Mesendoderm (in vitro differentiated cells): ENCODE measurements around the gene PURB.

Experiments
- DNase-seq: peaks from one replicate; pipeline ENCODE4 v3.0.0; 2013
- H2AK5ac ChIP-seq: 2 replicates; pipeline ENCODE4 v1.6.1; 2013; ENCODE audit warnings: low read length, inconsistent platforms
- H2BK120ac ChIP-seq: 2 replicates; pipeline ENCODE4 v1.6.1; 2013; ENCODE audit warnings: low read depth, mild to moderate bottlenecking, low read length, moderate library complexity, mixed read lengths
- H2BK15ac ChIP-seq: replicated peaks from 2 replicates; pipeline ENCODE4 v1.6.1; 2013; ENCODE audit warnings: low read depth, mild to moderate bottlenecking, moderate library complexity
- H2BK5ac ChIP-seq: 2 replicates; pipeline ENCODE4 v1.6.1; 2013; ENCODE audit warnings: low read length, inconsistent platforms
- H3K18ac ChIP-seq: 2 replicates; pipeline ENCODE4 v1.6.1; 2013; ENCODE audit warnings: mild to moderate bottlenecking, low read length, mixed read lengths
- H3K23ac ChIP-seq: one replicate; pipeline ENCODE4 v1.6.1; 2013; ENCODE audit warnings: low read length
- H3K27ac ChIP-seq: 2 replicates; pipeline ENCODE4 v1.5.1; 2013; ENCODE audit warnings: low read depth, mild to moderate bottlenecking, inconsistent platforms, low read length, moderate library complexity
- H3K27me3 ChIP-seq: 2 replicates; pipeline ENCODE4 v1.6.1; 2013; ENCODE audit warnings: low read length, control low read depth, mild to moderate bottlenecking, inconsistent platforms; ENCODE audit not compliant: insufficient read depth, poor library complexity
- H3K36me3 ChIP-seq: 2 replicates; pipeline ENCODE4 v1.6.1; 2013; ENCODE audit warnings: low read length, inconsistent platforms; ENCODE audit not compliant: control insufficient read depth, insufficient read depth
- H3K4ac ChIP-seq: one replicate; pipeline ENCODE4 v1.6.1; 2013; ENCODE audit warnings: low read depth, mild to moderate bottlenecking, low read length, moderate library complexity
- H3K4me1 ChIP-seq: 2 replicates; pipeline ENCODE4 v1.6.1; 2013; ENCODE audit warnings: low read depth, low read length, inconsistent platforms; ENCODE audit not compliant: control insufficient read depth
- H3K4me2 ChIP-seq: 2 replicates; pipeline ENCODE4 v1.6.1; 2013; ENCODE audit warnings: low read length
- H3K4me3 ChIP-seq: 2 replicates; pipeline ENCODE4 v1.5.1; 2013; ENCODE audit warnings: mild to moderate bottlenecking, low read length
- H3K56ac ChIP-seq: one replicate; pipeline ENCODE4 v1.6.1; 2013; ENCODE audit warnings: low read length
- H3K79me1 ChIP-seq: 2 replicates; pipeline ENCODE4 v1.6.1; 2013; ENCODE audit warnings: low read length, inconsistent platforms
- H3K79me2 ChIP-seq: 2 replicates; pipeline ENCODE4 v1.6.1; 2013; ENCODE audit warnings: mild to moderate bottlenecking, low read length; ENCODE audit not compliant: control insufficient read depth, insufficient read depth
- H3K9ac ChIP-seq: 2 replicates; pipeline ENCODE4 v1.6.1; 2013; ENCODE audit warnings: low read length, inconsistent platforms
- H4K5ac ChIP-seq: one replicate; pipeline ENCODE4 v1.6.1; 2013; ENCODE audit warnings: low read length
- H4K8ac ChIP-seq: one replicate; pipeline ENCODE4 v1.6.1; 2013; ENCODE audit warnings: low read depth, mild to moderate bottlenecking, control low read depth, low read length, moderate library complexity
- WGBS: extraction: QIAGEN DNeasy Blood & Tissue Kit; methylation state at CpG from one replicate; pipeline ENCODE4 v1.1.7; 2013; ENCODE audit warnings: low lambda C conversion rate, missing lambda C conversion rate; ENCODE audit not compliant: insufficient coverage; ENCODE audit errors: extremely low coverage; 5-methylcytosine and 5-hydroxymethylcytosine counted together

The PURB gene

GRCh38 chr7:44899443-44899842 is 14.1 kb upstream of the PURB start:
- H3K36me3 ChIP-seq: no peaks in the 10 kb centered on the region
- H3K23ac ChIP-seq: no peak overlapping the region
- H4K8ac ChIP-seq: no peak overlapping the region
- H2BK15ac ChIP-seq: no peak overlapping the region
- H3K79me2 ChIP-seq: no peaks in the 10 kb centered on the region
- no peak overlapping the region for H3K4me2 ChIP-seq
- no peaks in the 10 kb centered on the region for H3K4me1 ChIP-seq
- H3K18ac ChIP-seq: no peak overlapping the region
- H2AK5ac ChIP-seq: no peak overlapping the region
- no peak overlapping the region for H3K4ac ChIP-seq
- H3K27ac ChIP-seq: no peak overlapping the region
- H4K5ac ChIP-seq: no peak overlapping the region
- WGBS: no CpG with 5 or more reads among the region's 9 CpGs
- H2BK5ac ChIP-seq: no peak overlapping the region
- H3K27me3 ChIP-seq: no peaks in the 10 kb centered on the region
- H3K4me3 ChIP-seq: no peak overlapping the region
- H3K79me1 ChIP-seq: no peaks in the 10 kb centered on the region
- no peak overlapping the region for H3K9ac ChIP-seq
- no peak for DNase-seq
- no peak overlapping the region for H3K56ac ChIP-seq
- H2BK120ac ChIP-seq: no peak overlapping the region

GRCh38 chr7:44898039-44898438 is 12.7 kb upstream of the PURB start:
- no peak overlapping the region for H3K9ac ChIP-seq
- no peak overlapping the region for H3K18ac ChIP-seq
- no peak overlapping the region for H3K4ac ChIP-seq
- H3K56ac ChIP-seq: no peak overlapping the region
- H2BK120ac ChIP-seq: no peak overlapping the region
- no peak overlapping the region for H3K4me3 ChIP-seq
- no peaks in the 10 kb centered on the region for H3K36me3 ChIP-seq
- H3K27ac ChIP-seq: no peak overlapping the region
- H3K79me1 ChIP-seq: no peaks in the 10 kb centered on the region
- H4K8ac ChIP-seq: no peak overlapping the region
- no peaks in the 10 kb centered on the region for H3K79me2 ChIP-seq
- WGBS: no CpG with 5 or more reads among the region's 4 CpGs
- H3K4me2 ChIP-seq: no peak overlapping the region
- H3K4me1 ChIP-seq: no peaks in the 10 kb centered on the region
- H2BK15ac ChIP-seq: no peak overlapping the region
- H2BK5ac ChIP-seq: no peak overlapping the region
- DNase-seq: no peak
- no peak overlapping the region for H2AK5ac ChIP-seq
- H3K23ac ChIP-seq: no peak overlapping the region
- H4K5ac ChIP-seq: no peak overlapping the region
- H3K27me3 ChIP-seq: no peaks in the 10 kb centered on the region

- Histone ChIP-seq H3K4me2 (no peak overlapping the region), H3K18ac (no peak overlapping the region), H4K5ac (no peak overlapping the region), H3K27me3 (no peaks in the 10 kb centered on the region), H3K79me1 (no peaks in the 10 kb centered on the region), H2AK5ac (no peak overlapping the region), H2BK120ac (no peak overlapping the region), H3K9ac (no peak overlapping the region), H2BK5ac (no peak overlapping the region), H3K79me2 (no peaks in the 10 kb centered on the region), H3K23ac (no peak overlapping the region), H2BK15ac (no peak overlapping the region), H3K4me3 (no peak overlapping the region), H3K4ac (no peak overlapping the region), H4K8ac (no peak overlapping the region), H3K4me1 (no peaks in the 10 kb centered on the region), H3K27ac (no peak overlapping the region), H3K36me3 (no peaks in the 10 kb centered on the region), H3K56ac (no peak overlapping the region)
- WGBS: no CpG with 5 or more reads among the region's 1 CpG
- no peak for DNase-seq
Measured at GRCh38 chr7:44897309-44897708, 12.0 kb upstream of the PURB start.

DNA sequence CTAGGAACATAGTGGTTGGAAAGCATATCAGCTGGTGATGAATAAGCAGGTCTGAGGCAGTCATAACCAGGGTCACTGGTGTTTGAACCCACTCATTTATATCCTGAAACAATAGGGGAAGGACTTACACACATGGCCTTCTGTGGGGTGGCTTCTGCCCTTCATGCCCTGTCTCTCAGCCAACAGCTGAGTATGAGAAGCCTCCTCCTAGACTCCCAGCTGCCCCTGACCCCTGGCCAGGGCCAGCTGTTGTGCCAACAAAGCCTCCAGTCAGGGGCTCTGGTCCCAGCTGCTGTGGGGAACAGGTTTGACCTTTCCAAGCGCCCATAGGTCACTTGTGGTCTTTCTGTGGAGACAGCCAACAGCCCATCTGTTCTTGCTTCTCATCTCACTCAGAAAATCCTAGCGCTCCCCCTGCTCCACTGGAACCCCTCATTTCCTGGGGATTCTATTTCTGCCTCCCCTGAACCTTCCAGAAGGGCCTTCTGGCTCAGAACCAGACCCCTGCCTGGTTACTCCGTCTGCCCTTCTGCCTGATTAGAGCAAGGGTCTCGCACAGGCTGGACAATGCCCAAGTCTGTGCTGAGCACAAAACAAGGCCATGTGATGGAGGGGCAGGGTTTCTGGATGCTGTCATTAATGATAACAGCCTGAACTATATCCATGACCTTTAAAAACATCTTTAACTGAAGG is 9.7 kb upstream of the PURB start:
- H3K4me3 ChIP-seq: no peak overlapping the region
- H2BK120ac ChIP-seq: no peak overlapping the region
- H3K4me1 ChIP-seq: no peaks in the 10 kb centered on the region
- no peaks in the 10 kb centered on the region for H3K79me2 ChIP-seq
- H3K56ac ChIP-seq: no peak overlapping the region
- H3K79me1 ChIP-seq: no peaks in the 10 kb centered on the region
- no peak overlapping the region for H2BK15ac ChIP-seq
- no peaks in the 10 kb centered on the region for H3K36me3 ChIP-seq
- no peak overlapping the region for H3K9ac ChIP-seq
- H4K5ac ChIP-seq: no peak overlapping the region
- H3K27ac ChIP-seq: no peak overlapping the region
- no peak for DNase-seq
- H2AK5ac ChIP-seq: no peak overlapping the region
- no peak overlapping the region for H3K4me2 ChIP-seq
- no peak overlapping the region for H4K8ac ChIP-seq
- no peak overlapping the region for H3K23ac ChIP-seq
- no CpG with 5 or more reads among the region's 4 CpGs for WGBS
- no peak overlapping the region for H3K4ac ChIP-seq
- H2BK5ac ChIP-seq: no peak overlapping the region
- no peaks in the 10 kb centered on the region for H3K27me3 ChIP-seq
- no peak overlapping the region for H3K18ac ChIP-seq

DNA sequence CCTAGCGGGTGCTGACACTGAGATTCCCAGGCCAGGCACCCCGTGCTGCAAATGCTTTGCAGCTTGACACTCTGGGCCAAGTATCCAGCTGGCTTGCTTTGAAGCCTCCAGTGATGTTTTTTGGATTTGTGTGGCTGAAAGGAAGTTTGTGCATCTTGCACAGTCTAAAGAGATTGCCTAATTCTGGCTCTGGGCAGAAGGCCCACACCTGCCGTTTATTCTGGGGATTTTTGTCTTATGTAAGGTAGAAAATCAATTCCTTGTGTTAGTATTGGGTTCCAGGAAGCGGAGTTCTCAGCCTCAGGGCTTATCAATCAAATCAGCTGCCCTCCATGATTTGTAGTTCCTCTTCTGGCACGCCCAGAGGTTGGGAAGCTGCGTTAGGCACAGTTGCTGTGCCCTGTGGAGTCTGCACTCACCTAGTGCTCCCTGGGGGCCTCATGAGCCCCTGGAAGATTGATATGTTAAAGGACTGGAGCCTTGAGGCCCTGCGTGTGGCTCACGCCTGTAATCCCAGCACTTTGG is 8.4 kb upstream of the PURB start:
- no peak overlapping the region for H3K56ac ChIP-seq
- no peak overlapping the region for H2BK5ac ChIP-seq
- H2AK5ac ChIP-seq: no peak overlapping the region
- no peaks in the 10 kb centered on the region for H3K79me2 ChIP-seq
- H2BK120ac ChIP-seq: no peak overlapping the region
- H3K4me1 ChIP-seq: no peaks in the 10 kb centered on the region
- H3K27ac ChIP-seq: no peak overlapping the region
- no peak overlapping the region for H3K18ac ChIP-seq
- no peak for DNase-seq
- WGBS: no CpG with 5 or more reads among the region's 8 CpGs
- H3K23ac ChIP-seq: no peak overlapping the region
- no peak overlapping the region for H3K4me2 ChIP-seq
- H3K36me3 ChIP-seq: no peaks in the 10 kb centered on the region
- no peak overlapping the region for H3K4me3 ChIP-seq
- H4K5ac ChIP-seq: no peak overlapping the region
- H3K4ac ChIP-seq: no peak overlapping the region
- H3K79me1 ChIP-seq: no peaks in the 10 kb centered on the region
- H3K9ac ChIP-seq: no peak overlapping the region
- no peak overlapping the region for H2BK15ac ChIP-seq
- no peak overlapping the region for H4K8ac ChIP-seq
- H3K27me3 ChIP-seq: no peaks in the 10 kb centered on the region

DNA sequence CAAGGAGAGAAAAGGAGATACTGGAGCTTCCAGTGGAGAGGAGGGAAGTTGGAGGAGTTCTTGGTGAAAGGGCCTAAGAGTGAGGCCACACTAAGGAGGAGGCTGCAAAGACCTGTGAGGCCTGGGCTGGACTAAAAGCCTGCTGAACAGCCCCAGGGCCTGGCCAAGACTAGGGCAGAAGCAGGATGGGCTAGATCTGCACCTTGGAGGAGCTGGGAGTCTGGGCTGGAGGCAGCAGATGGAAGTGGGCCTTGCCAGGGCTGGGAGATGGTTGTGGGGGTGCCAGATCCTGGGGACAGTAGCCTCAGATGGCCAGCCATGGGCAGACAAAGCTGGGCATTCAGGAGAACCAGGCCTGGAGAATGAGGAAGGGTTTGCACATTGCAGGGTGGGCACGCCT is 6.5 kb upstream of the PURB start:
- H4K8ac ChIP-seq: no peak overlapping the region
- no peaks in the 10 kb centered on the region for H3K79me2 ChIP-seq
- no peaks in the 10 kb centered on the region for H3K4me1 ChIP-seq
- H3K9ac ChIP-seq: no peak overlapping the region
- H3K79me1 ChIP-seq: no peaks in the 10 kb centered on the region
- H3K23ac ChIP-seq: no peak overlapping the region
- H3K4ac ChIP-seq: no peak overlapping the region
- no peak overlapping the region for H2BK120ac ChIP-seq
- H3K4me2 ChIP-seq: no peak overlapping the region
- H2BK5ac ChIP-seq: no peak overlapping the region
- no CpG with 5 or more reads among the region's 1 CpG for WGBS
- no peak overlapping the region for H2BK15ac ChIP-seq
- no peaks in the 10 kb centered on the region for H3K36me3 ChIP-seq
- DNase-seq: no peak
- H3K27ac ChIP-seq: no peak overlapping the region
- H3K4me3 ChIP-seq: no peak overlapping the region
- H3K18ac ChIP-seq: no peak overlapping the region
- H3K27me3 ChIP-seq: no peaks in the 10 kb centered on the region
- H4K5ac ChIP-seq: no peak overlapping the region
- no peak overlapping the region for H3K56ac ChIP-seq
- H2AK5ac ChIP-seq: no peak overlapping the region
